Superior temporal gyrus (tissue), 1 donor: Measurements from ENCODE around the gene ZBTB40.

Experiments
- DNase-seq: peaks from one replicate; pipeline ENCODE4 v3.0.0-alpha.2; 2016; ENCODE audit errors: extremely low spot score

The ZBTB40 gene

GRCh38 chr1:22533244-22533895, 81.7 kb downstream of the ZBTB40 start:
- no peak for DNase-seq

GRCh38 chr1:22534951-22535350, 83.3 kb downstream of the ZBTB40 start:
- no peak for DNase-seq

- DNase-seq: no peak
Measured at GRCh38 chr1:22535399-22535798, 83.7 kb downstream of the ZBTB40 start.

GRCh38 chr1:22536506-22536905, 84.9 kb downstream of the ZBTB40 start:
- peak; percentile 24 for DNase-seq

GRCh38 chr1:22537441-22538139, 85.9 kb downstream of the ZBTB40 start:
- DNase-seq: no peak

- no peak for DNase-seq
Measured at GRCh38 chr1:22539510-22540118, 88.0 kb downstream of the ZBTB40 start.

- DNase-seq: no peak
Measured at GRCh38 chr1:22540337-22540736, 88.7 kb downstream of the ZBTB40 start.

- DNase-seq: no peak
Measured at GRCh38 chr1:22542886-22543285, 91.2 kb downstream of the ZBTB40 start.

GRCh38 chr1:22543679-22544078, 92.0 kb downstream of the ZBTB40 start:
- DNase-seq: no peak

GRCh38 chr1:22544606-22545005, 93.0 kb downstream of the ZBTB40 start:
- no peak for DNase-seq

- DNase-seq: no peak
Measured at GRCh38 chr1:22545141-22545540, 93.5 kb downstream of the ZBTB40 start.

- no peak for DNase-seq
Measured at GRCh38 chr1:22547186-22547817, 95.7 kb downstream of the ZBTB40 start.

GRCh38 chr1:22547818-22548462, 96.3 kb downstream of the ZBTB40 start:
- no peak for DNase-seq

- no peak for DNase-seq
Measured at GRCh38 chr1:22550021-22550420, 98.4 kb downstream of the ZBTB40 start.

GRCh38 chr1:22551591-22551990, 99.9 kb downstream of the ZBTB40 start:
- no peak for DNase-seq

GRCh38 chr1:22552021-22552420, 100.4 kb downstream of the ZBTB40 start:
- no peak for DNase-seq

GRCh38 chr1:22553104-22553880, 101.6 kb downstream of the ZBTB40 start:
- DNase-seq: no peak

GRCh38 chr1:22553991-22554522, 102.4 kb downstream of the ZBTB40 start:
- no peak for DNase-seq

GRCh38 chr1:22555371-22555656, 103.7 kb downstream of the ZBTB40 start:
- no peak for DNase-seq

GRCh38 chr1:22556391-22557104, 104.9 kb downstream of the ZBTB40 start:
- no peak for DNase-seq
